ENCODE results near the gene ZNF385D. TPM values are rescaled to one million over a fixed set of nuclear protein-coding genes. Genes with fewer than 3 reads are reported as not detected.

Gene ZNF385D, protein sequence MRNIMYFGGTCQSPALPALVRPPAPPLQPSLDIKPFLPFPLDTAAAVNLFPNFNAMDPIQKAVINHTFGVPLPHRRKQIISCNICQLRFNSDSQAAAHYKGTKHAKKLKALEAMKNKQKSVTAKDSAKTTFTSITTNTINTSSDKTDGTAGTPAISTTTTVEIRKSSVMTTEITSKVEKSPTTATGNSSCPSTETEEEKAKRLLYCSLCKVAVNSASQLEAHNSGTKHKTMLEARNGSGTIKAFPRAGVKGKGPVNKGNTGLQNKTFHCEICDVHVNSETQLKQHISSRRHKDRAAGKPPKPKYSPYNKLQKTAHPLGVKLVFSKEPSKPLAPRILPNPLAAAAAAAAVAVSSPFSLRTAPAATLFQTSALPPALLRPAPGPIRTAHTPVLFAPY
- total RNA-seq: not detected

DNA sequence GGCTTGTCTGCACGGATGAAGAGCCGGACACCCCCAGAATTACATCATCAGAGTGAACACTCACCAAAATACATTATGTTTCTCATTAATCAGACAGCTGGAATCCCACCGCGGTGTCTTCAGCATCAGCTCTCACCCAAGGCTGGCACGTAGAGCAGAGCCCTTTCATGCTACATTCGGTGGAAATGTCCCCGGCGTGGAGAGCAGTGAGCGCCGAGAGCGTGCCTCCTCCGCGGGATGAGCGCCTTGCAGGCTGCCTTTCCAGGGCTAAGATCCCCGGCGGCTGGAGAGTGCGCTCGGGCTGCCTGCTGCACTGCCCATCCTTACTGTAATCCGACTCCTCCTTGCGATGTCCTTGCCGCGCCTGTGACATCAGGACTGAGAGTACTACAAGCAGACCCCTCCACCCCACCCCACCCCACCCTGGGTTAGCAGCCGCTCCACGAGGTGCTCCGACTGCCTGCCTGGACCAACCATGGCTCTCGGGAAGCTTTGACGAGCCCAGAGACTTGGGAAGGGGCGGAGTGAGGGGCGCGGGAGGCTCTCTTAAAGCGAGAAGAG lies at the start of gene ZNF385D:
TSS of gene ZNF385D (minus strand) at position 380 of the 561 bp plus-strand sequence. CDS start at position 86, 294 bp downstream.
- no peak for DNase-seq
- Mint-ChIP-seq H3K4me3 (no peak within 1 kb of the TSS), H3K9me3 (no peaks in the 10 kb centered on the region), H3K4me1 (no peaks in the 10 kb centered on the region), H3K27me3 (peaks cover 5% of the 10 kb centered on the region), H3K27ac (no peak within 1 kb of the TSS), H3K36me3 (ENCODE audit: low read depth) (no peaks in the 10 kb centered on the region)
- POLR2A ChIA-PET: no interaction called here
- CTCF ChIA-PET: no interaction called here

DNA sequence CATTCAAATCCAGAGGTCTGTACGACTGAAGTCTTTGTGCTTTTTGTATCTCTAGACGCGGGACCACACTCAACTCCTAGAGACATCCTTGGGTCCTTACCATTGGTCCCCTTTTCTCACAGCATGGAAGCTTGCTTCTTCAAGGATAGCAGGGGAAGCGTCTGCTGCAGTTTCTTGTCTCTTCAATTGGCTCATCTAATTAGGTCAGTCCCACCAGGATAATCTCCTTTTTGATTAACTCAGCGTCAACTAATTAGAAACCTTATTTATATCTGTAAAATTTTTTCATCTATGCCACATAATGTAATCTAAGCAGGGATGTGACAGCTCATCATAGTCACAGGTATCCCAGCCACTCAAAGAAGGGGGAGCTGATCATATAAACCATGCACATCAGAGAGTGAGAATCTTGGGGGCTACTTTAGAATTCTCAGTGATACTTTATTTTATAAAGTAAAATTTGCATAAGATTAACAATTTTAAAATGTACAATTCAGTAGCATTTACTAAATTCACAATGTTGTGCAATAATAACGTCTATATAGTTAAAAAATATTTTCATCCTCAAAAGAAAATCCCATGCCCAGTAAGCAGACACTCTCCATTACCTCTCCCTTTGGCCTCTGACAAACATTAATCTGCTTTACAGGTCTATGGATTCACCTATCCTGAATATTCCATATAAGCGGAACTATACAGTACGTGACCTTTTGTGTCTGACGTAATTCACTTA lies 47.5 kb upstream of the ZNF385D start:
- Mint-ChIP-seq H3K4me3 (no peak overlapping the region), H3K36me3 (ENCODE audit: low read depth) (no peaks in the 10 kb centered on the region), H3K4me1 (no peaks in the 10 kb centered on the region), H3K9me3 (peaks cover 6% of the 10 kb centered on the region), H3K27ac (no peak overlapping the region), H3K27me3 (no peaks in the 10 kb centered on the region)
- ChIA-PET CTCF (no interaction called here), POLR2A (no interaction called here)
- DNase-seq: no peak

DNA sequence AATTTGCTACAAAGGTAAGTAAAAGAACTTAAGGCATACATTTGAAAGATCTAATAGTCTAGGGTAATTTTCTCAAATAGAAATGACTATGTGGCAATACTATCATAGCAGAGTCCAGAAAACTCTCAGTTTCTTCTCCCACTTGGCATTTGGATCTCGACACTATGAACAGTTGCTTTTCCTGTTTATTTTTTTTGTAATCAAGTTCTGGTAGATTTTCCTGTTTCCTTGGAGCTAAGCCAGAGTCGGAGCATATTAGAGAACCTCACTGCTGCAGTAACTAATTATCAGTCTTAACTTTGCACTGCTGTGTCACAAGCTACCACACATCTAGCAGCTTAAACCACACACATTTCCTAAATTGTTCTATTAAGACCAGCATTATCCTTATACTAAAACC lies 44.9 kb upstream of the ZNF385D start:
- Mint-ChIP-seq H3K27ac (no peak overlapping the region), H3K9me3 (peaks cover 6% of the 10 kb centered on the region), H3K4me3 (no peak overlapping the region), H3K36me3 (ENCODE audit: low read depth) (no peaks in the 10 kb centered on the region), H3K4me1 (no peaks in the 10 kb centered on the region), H3K27me3 (no peaks in the 10 kb centered on the region)
- ChIA-PET CTCF (no interaction called here), POLR2A (no interaction called here)
- no peak for DNase-seq

DNA sequence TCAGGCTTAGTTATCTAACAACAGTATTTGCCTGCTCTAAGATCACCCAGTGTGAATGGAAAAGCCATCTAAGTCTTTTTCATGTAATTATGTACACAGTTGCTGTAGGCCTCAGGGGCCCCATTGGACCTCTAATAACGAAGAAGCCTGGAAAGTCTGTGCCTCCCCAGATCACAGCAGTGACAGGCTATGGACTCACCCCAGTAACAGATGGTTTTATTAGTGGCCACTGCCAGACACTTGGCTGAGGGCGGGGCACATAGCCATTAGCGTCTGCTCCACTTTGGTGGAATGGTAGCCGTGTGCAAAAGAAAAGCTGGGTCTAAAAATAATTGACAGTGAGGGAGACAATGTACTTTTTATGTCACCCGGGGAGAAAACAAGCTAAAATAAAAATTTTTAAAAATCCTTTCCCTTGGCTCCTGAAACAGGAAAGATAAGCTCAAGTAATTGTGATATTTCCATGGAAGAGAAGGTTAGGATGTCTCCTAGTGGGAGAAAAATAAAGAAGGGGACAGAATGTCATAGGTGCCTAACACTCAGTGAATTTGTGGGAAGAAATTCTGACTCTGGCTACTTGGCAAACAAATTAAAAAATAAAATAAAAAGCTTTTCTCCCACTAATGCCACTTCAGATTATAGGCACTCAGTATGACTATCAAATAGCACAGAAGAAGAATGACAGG lies 44.3 kb upstream of the ZNF385D start:
- Mint-ChIP-seq H3K27ac (no peak overlapping the region), H3K27me3 (no peaks in the 10 kb centered on the region), H3K9me3 (peaks cover 6% of the 10 kb centered on the region), H3K4me3 (no peak overlapping the region), H3K36me3 (ENCODE audit: low read depth) (no peaks in the 10 kb centered on the region), H3K4me1 (no peaks in the 10 kb centered on the region)
- CTCF ChIA-PET: no interaction called here
- POLR2A ChIA-PET: no interaction called here
- DNase-seq: no peak

DNA sequence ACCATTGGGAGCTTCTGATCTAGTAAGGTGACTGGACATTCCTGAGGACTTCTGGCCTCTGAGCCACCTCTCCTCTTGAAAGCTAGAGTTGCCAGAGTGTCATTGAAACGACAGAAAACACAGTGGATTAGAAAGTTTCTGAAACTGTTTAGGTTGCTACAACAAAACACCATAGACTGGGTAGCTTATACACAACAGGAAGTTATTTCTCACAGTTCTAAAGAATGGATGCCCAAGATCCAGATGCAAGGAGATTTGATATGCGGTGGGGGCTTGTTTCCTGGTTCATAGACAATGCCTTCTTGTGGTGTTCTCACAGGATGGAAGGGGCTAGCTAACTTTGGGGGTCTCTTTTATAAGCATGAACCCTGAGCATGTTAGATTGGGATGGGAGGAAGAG lies 43.3 kb upstream of the ZNF385D start:
- Mint-ChIP-seq H3K4me3 (no peak overlapping the region), H3K9me3 (peaks cover 6% of the 10 kb centered on the region), H3K36me3 (ENCODE audit: low read depth) (no peaks in the 10 kb centered on the region), H3K4me1 (no peaks in the 10 kb centered on the region), H3K27ac (no peak overlapping the region), H3K27me3 (no peaks in the 10 kb centered on the region)
- ChIA-PET CTCF (no interaction called here), POLR2A (no interaction called here)
- no peak for DNase-seq

DNA sequence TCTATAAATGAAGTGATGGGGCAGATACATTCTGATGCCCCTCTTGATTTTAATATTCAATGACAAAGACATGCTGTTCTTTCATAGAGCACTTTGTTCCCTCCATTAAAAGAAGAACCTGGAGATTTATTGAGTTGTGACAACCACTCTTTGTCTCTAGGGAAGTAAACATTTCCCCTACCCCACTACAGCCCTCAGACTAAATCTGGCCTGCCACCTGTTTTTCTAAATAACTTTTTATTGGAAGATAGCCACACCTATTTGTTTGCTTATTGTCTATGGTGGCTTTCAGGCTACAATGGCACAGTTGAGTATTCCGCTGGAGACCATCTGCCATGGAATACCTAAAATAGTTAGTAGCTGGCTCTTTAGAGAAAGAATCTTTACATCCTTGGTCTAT lies 41.2 kb upstream of the ZNF385D start:
- Mint-ChIP-seq H3K9me3 (peaks cover 4% of the 10 kb centered on the region), H3K27me3 (no peaks in the 10 kb centered on the region), H3K4me3 (no peak overlapping the region), H3K4me1 (no peaks in the 10 kb centered on the region), H3K27ac (no peak overlapping the region), H3K36me3 (ENCODE audit: low read depth) (no peaks in the 10 kb centered on the region)
- DNase-seq: no peak
- CTCF ChIA-PET: no interaction called here
- POLR2A ChIA-PET: no interaction called here

DNA sequence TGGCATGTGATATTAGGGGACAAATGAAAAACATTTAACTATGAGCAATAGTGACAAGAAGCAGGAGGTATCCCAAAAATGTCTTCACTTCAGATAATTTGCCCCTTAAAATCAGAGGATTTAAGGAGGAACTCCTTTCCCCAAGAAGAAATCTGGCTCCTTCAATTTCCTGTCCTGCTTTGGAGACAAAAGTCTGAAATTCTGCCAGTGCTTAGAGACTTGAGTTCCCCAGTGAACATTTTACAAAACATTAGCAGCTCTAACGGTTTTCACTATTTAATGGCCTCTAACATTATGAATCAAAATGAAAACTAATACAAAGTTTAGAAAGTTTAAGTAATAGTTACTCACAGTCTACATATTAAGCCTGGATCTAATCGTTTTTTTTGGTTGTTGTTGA lies 40.3 kb upstream of the ZNF385D start:
- no peak for DNase-seq
- no peak overlapping the region for H3K4me3 Mint-ChIP-seq
- peaks cover 4% of the 10 kb centered on the region for H3K9me3 Mint-ChIP-seq
- H3K27me3 Mint-ChIP-seq: no peaks in the 10 kb centered on the region
- ChIA-PET POLR2A (no interaction called here), CTCF (no interaction called here)
- H3K4me1 Mint-ChIP-seq: no peaks in the 10 kb centered on the region
- no peak overlapping the region for H3K27ac Mint-ChIP-seq
- H3K36me3 Mint-ChIP-seq (ENCODE audit: low read depth): no peaks in the 10 kb centered on the region

DNA sequence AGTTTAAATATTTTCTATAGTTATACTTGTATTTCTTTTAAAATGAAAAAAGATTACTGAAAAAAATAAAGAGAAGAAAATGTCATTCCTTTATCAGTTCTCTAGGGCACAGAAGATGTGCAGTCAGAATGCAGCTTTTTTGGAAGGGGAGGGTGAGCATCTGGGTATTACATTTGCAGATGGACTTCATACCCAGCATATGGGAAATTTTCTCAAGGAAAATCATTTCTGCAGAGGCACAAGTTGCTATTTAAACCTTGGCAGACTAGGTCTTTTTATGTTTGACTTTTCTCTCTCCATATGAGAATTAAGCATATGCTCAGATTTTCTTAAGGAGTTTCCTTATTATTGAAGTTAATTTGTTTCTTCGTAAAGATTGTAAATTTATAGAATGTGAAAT lies 39.5 kb upstream of the ZNF385D start:
- H3K4me3 Mint-ChIP-seq: no peak overlapping the region
- H3K9me3 Mint-ChIP-seq: peaks cover 5% of the 10 kb centered on the region
- no peaks in the 10 kb centered on the region for H3K27me3 Mint-ChIP-seq
- ChIA-PET POLR2A (no interaction called here), CTCF (no interaction called here)
- no peaks in the 10 kb centered on the region for H3K36me3 Mint-ChIP-seq (ENCODE audit: low read depth)
- no peaks in the 10 kb centered on the region for H3K4me1 Mint-ChIP-seq
- no peak for DNase-seq
- no peak overlapping the region for H3K27ac Mint-ChIP-seq

DNA sequence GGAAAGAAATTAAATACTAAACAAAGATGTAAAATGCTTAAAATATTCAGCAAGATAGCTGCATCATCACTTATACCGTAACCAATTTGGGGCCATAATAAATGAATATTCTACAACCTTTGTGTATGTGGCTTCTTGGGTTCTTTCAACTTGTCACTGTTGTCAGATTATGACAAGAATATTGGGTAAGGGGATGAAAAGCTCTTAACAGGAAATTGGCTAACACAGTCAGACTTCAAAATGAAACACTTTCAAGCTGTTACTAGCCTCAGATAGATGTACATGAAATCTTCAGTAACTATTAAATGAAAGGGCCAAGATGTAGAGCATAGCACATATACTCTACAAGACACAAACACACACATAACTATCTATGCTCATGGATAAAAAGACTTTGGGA lies 38.7 kb upstream of the ZNF385D start:
- Mint-ChIP-seq H3K36me3 (ENCODE audit: low read depth) (no peaks in the 10 kb centered on the region), H3K9me3 (peaks cover 7% of the 10 kb centered on the region), H3K27me3 (no peaks in the 10 kb centered on the region), H3K4me1 (no peaks in the 10 kb centered on the region), H3K4me3 (no peak overlapping the region), H3K27ac (no peak overlapping the region)
- CTCF ChIA-PET: no interaction called here
- no peak for DNase-seq
- POLR2A ChIA-PET: no interaction called here

DNA sequence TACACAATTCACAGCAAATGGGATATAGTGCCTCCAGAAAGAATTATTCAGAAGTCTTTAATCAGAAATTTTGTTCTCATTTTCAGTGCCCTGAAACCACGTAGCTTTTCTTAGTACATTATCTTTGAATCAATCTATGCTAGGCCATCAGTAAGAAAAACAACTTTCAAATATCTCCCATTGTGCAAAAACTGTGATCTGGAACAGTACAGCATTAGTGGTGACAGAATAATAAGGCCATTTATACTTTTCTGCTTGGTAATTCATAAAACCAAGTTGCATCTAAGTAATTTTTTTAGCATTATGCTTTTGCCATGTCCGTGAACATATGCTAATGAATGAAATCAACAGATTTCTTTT lies 35.4 kb upstream of the ZNF385D start:
- POLR2A ChIA-PET: no interaction called here
- CTCF ChIA-PET: no interaction called here
- Mint-ChIP-seq H3K36me3 (ENCODE audit: low read depth) (no peaks in the 10 kb centered on the region), H3K27ac (no peak overlapping the region), H3K4me1 (no peaks in the 10 kb centered on the region), H3K9me3 (peaks cover 4% of the 10 kb centered on the region), H3K27me3 (no peaks in the 10 kb centered on the region), H3K4me3 (no peak overlapping the region)
- no peak for DNase-seq

DNA sequence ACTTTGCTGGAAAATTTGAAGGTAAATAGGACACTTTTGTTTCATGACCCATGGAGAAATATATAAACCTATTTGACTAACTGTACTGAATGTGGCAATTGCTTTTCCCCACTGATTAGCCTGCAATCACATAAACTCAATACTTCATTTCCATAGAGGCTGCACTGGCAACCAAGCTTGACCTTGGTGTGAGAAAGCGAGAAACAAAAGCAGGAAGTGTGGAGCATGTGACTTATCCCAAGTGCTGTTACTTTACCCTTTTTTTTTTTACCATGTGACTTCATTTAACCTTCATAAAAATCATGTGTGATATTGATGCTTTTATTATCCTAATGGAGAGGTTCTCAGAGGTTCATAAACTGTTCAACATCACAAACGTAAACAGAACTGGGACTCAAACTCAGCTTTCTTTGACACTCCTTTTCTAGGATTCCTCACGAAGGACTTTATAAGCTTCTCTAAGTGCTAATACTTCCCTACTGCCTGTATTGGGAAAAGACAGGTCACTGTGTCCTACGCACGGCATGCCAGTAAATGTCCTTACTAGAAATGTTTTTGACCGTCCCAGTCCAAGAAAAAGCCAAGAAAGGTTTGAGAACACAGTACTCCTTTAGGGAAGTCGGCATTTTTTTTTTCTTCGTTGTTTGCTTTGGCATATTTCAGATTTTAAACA lies 34.9 kb upstream of the ZNF385D start:
- H3K27me3 Mint-ChIP-seq: no peaks in the 10 kb centered on the region
- ChIA-PET CTCF (interaction anchor here (0.7 kb wide), 2 partner anchors 14 to 60 kb away, joined by 3 to 4 read pairs; no protein-coding TSS in a partner anchor), POLR2A (no interaction called here)
- DNase-seq: no peak
- H3K36me3 Mint-ChIP-seq (ENCODE audit: low read depth): no peaks in the 10 kb centered on the region
- no peak overlapping the region for H3K27ac Mint-ChIP-seq
- peaks cover 4% of the 10 kb centered on the region for H3K9me3 Mint-ChIP-seq
- no peak overlapping the region for H3K4me3 Mint-ChIP-seq
- H3K4me1 Mint-ChIP-seq: no peaks in the 10 kb centered on the region

DNA sequence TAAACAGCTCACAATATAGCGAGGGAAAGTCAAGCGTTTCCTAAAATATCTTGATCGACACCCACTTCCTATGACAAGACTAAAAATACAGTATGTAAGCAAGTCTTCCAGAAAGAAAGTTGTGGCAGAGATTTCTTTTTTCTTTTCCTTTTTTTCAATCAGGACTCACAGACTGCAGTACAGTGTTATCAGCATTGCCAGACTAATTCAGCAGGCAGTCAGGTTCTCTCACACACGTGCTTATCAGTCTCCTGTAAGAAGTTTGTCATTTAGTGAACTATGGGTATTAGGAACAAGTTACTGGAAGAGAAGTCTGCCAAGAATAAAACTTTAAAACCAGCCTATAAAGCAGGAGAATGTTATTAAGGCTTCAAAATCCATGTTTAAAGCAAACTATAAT lies 32.8 kb upstream of the ZNF385D start:
- no peaks in the 10 kb centered on the region for H3K4me1 Mint-ChIP-seq
- H3K27me3 Mint-ChIP-seq: no peaks in the 10 kb centered on the region
- no peak for DNase-seq
- H3K4me3 Mint-ChIP-seq: no peak overlapping the region
- ChIA-PET CTCF (no interaction called here), POLR2A (no interaction called here)
- no peak overlapping the region for H3K27ac Mint-ChIP-seq
- peaks cover 4% of the 10 kb centered on the region for H3K9me3 Mint-ChIP-seq
- no peaks in the 10 kb centered on the region for H3K36me3 Mint-ChIP-seq (ENCODE audit: low read depth)

DNA sequence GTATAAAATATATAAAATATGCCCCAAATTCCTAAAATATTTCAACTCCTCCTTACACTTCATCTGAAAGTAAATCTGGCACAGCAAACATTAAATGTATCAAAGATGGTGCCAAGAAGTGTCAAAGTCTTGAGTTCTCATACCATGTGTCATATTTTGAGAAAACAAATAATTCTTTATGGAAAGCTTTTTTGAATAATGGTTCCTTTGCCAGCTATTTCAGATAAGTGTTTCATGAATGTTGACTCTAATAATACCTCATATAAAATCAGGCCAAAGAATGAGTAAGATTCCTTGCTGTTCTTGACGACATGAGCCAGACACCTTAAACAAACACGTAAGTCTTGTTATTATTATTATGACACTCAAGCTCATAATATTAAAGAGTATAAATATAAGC lies 30.3 kb upstream of the ZNF385D start:
- H3K27ac Mint-ChIP-seq: no peak overlapping the region
- POLR2A ChIA-PET: no interaction called here
- no peaks in the 10 kb centered on the region for H3K36me3 Mint-ChIP-seq (ENCODE audit: low read depth)
- CTCF ChIA-PET: no interaction called here
- H3K4me1 Mint-ChIP-seq: no peaks in the 10 kb centered on the region
- no peak for DNase-seq
- peaks cover 7% of the 10 kb centered on the region for H3K9me3 Mint-ChIP-seq
- H3K4me3 Mint-ChIP-seq: no peak overlapping the region
- H3K27me3 Mint-ChIP-seq: no peaks in the 10 kb centered on the region
